Caco-2 (cell line): ENCODE results near the gene SPPL3. TPM values are rescaled to one million over a fixed set of nuclear protein-coding genes. Genes with fewer than 3 reads are reported as not detected.

ENCODE experiments used
- BruUV-seq: library from RNA; stranded (reverse); fragments of 400-500 nt; replicated peaks from 2 replicates; lab custom pipeline; 2021; lab: Mats Ljungman, UMichigan
- CTCF ChIA-PET: fragments of 300-600 bp; sonication (Branson Sonifier 250); formaldehyde crosslinking; loops from one replicate; lab custom pipeline; 2022; ENCODE audit warnings: antibody characterized with exemption; lab: Charles Lee
- POLR2A ChIA-PET: fragments of 300-600 bp; sonication (Branson Sonifier 250); formaldehyde crosslinking; loops from one replicate; lab custom pipeline; 2022; ENCODE audit warnings: antibody characterized with exemption; lab: Charles Lee
- DNase-seq, 2 experiments: peaks; one replicate each; pipeline versions ENCODE4 v3.0.0 to v3.0.0-alpha.2; 2020 to 2022
- H3K27me3 ChIP-seq: replicated peaks from 2 replicates; pipeline ENCODE4 v1.6.0; 2011; ENCODE audit warnings: low read length; ENCODE audit not compliant: control insufficient read depth, insufficient read depth
- H3K36me3 ChIP-seq: 2 replicates; pipeline ENCODE4 v1.5.1; 2011; ENCODE audit warnings: low read length; ENCODE audit not compliant: control insufficient read depth, insufficient read depth
- H3K4me1 ChIP-seq: fragments of 250-450 bp; sonication (Bioruptor Pico); 2 replicates; pipeline ENCODE4 v1.5.1; 2020; ENCODE audit warnings: mild to moderate bottlenecking
- H3K4me3 ChIP-seq: 2 replicates; pipeline ENCODE4 v1.5.1; 2011; ENCODE audit warnings: low read depth, mild to moderate bottlenecking, control low read depth, low read length
- H3K9me3 ChIP-seq: fragments of 250-450 bp; sonication (Bioruptor Pico); 2 replicates; pipeline ENCODE4 v1.5.1; 2020; ENCODE audit warnings: mild to moderate bottlenecking, moderate library complexity
- H3K27ac Mint-ChIP-seq: one replicate; pipeline ENCODE4 v1.8.0; 2022; ENCODE audit warnings: mixed read lengths; ENCODE audit not compliant: unreplicated experiment
- H3K27me3 Mint-ChIP-seq: one replicate; pipeline ENCODE4 v1.8.0; 2022; ENCODE audit warnings: mixed read lengths; ENCODE audit not compliant: insufficient read depth, unreplicated experiment
- H3K36me3 Mint-ChIP-seq: one replicate; pipeline ENCODE4 v1.8.0; 2022; ENCODE audit warnings: mild to moderate bottlenecking, mixed read lengths; ENCODE audit not compliant: insufficient read depth, unreplicated experiment
- H3K4me1 Mint-ChIP-seq: one replicate; pipeline ENCODE4 v1.8.0; 2022; ENCODE audit warnings: low read depth, mixed read lengths; ENCODE audit not compliant: unreplicated experiment
- H3K4me3 Mint-ChIP-seq: one replicate; pipeline ENCODE4 v1.8.0; 2022; ENCODE audit warnings: mild to moderate bottlenecking, moderate library complexity, mixed read lengths; ENCODE audit not compliant: unreplicated experiment
- H3K9me3 Mint-ChIP-seq: one replicate; pipeline ENCODE4 v1.8.0; 2022; ENCODE audit warnings: mixed read lengths; ENCODE audit not compliant: unreplicated experiment
- CTCF ChIP-seq, 2 experiments: fragments of 200-600 bp in 1 of 2; IDR thresholded peaks; 1 replicate in 1 of 2; 2 replicates in 1 of 2; pipeline versions ENCODE4 v1.5.1 to v1.8.0; 2011 to 2022; ENCODE audit warnings: antibody characterized with exemption in 1 of 2, control low read depth in 1 of 2, inconsistent platforms in 1 of 2, low read depth in 1 of 2, low read length in 1 of 2, mild to moderate bottlenecking in 1 of 2, moderate library complexity in 1 of 2; ENCODE audit not compliant: insufficient read depth in 1 of 2, severe bottlenecking in 1 of 2, unreplicated experiment in 1 of 2
- intact Hi-C: fragments of 100-400 bp; cut with micrococcal nuclease; formaldehyde crosslinking; loops from one replicate; pipeline ENCODE4 v1.10.0; 2022; ENCODE audit not compliant: unreplicated experiment
- total RNA-seq: library from RNA; stranded (reverse); gene quantifications from 2 replicates; pipeline ENCODE4 v1.2.3, GENCODE V29; 2022

Gene SPPL3
- total RNA-seq, 1 experiment from 2014 or later = 63.4 TPM

- TF ChIP-seq CTCF (IDR thresholded peaks at IDR 0.05; ENCODE audit: insufficient read depth in 1 of 2, low read depth in 1 of 2, low read length in 1 of 2, severe bottlenecking in 1 of 2, unreplicated experiment in 1 of 2) = no peak
- H3K4me1 Mint-ChIP-seq = peaks cover 16% of the 10 kb centered on the region
- Histone ChIP-seq H3K36me3 (no peaks in the 10 kb centered on the region), H3K9me3 (no peaks in the 10 kb centered on the region), H3K27me3 (no peaks in the 10 kb centered on the region), H3K4me3 (no peak overlapping the region), H3K4me1 (peaks cover 35% of the 10 kb centered on the region)
- peaks cover 2% of the 10 kb centered on the region for H3K36me3 Mint-ChIP-seq
- no peak for DNase-seq
- H3K4me3 Mint-ChIP-seq = no peak overlapping the region
- ChIA-PET POLR2A (interaction anchor here (0.5 to 1.0 kb wide), 3 partner anchors 11 to 358 kb away, joined by 3 to 14 read pairs (median 5); partner anchors contain the start of gene POP5), CTCF (interaction anchor here (0.6 to 1.5 kb wide), 6 partner anchors 17 to 1324 kb away, joined by 3 to 5 read pairs (median 4); no protein-coding TSS in a partner anchor)
- no peak overlapping the region for H3K27ac Mint-ChIP-seq
- BruUV-seq = no TSS peak
- intact Hi-C loops = no loop called here
- H3K9me3 Mint-ChIP-seq = no peaks in the 10 kb centered on the region
- H3K27me3 Mint-ChIP-seq = no peaks in the 10 kb centered on the region
Observed at GRCh38 chr12:120939523-120939922, 35.4 kb upstream of the SPPL3 start.

GRCh38 chr12:120938496-120938895 lies 34.3 kb upstream of the SPPL3 start:
- intact Hi-C loops = no loop called here
- H3K36me3 Mint-ChIP-seq = no peaks in the 10 kb centered on the region
- H3K4me1 Mint-ChIP-seq = peaks cover 14% of the 10 kb centered on the region
- no peak for TF ChIP-seq CTCF (IDR thresholded peaks at IDR 0.05; ENCODE audit: insufficient read depth in 1 of 2, low read depth in 1 of 2, low read length in 1 of 2, severe bottlenecking in 1 of 2, unreplicated experiment in 1 of 2)
- no TSS peak for BruUV-seq
- Histone ChIP-seq H3K36me3 (no peaks in the 10 kb centered on the region), H3K4me1 (peaks cover 33% of the 10 kb centered on the region), H3K27me3 (no peaks in the 10 kb centered on the region), H3K4me3 (no peak overlapping the region), H3K9me3 (no peaks in the 10 kb centered on the region)
- H3K4me3 Mint-ChIP-seq = no peak overlapping the region
- CTCF ChIA-PET = interaction anchor here (0.6 to 1.5 kb wide), 3 partner anchors 18 to 71 kb away, joined by 4 to 6 read pairs (median 5); no protein-coding TSS in a partner anchor
- POLR2A ChIA-PET = interaction anchor here (1.0 kb wide), 2 partner anchors 10 to 357 kb away, joined by 3 to 14 read pairs; partner anchors contain the start of gene POP5
- DNase-seq = no peak
- no peak overlapping the region for H3K27ac Mint-ChIP-seq
- no peaks in the 10 kb centered on the region for H3K27me3 Mint-ChIP-seq
- H3K9me3 Mint-ChIP-seq = no peaks in the 10 kb centered on the region

- intact Hi-C loops = loop anchor here (2.0 kb wide), 1 partner anchor 69 kb away; no protein-coding TSS in a partner anchor
- POLR2A ChIA-PET = no interaction called here
- peaks cover 33% of the 10 kb centered on the region for H3K4me1 ChIP-seq
- Mint-ChIP-seq H3K4me1 (peaks cover 21% of the 10 kb centered on the region), H3K9me3 (no peaks in the 10 kb centered on the region), H3K36me3 (no peaks in the 10 kb centered on the region), H3K4me3 (no peak overlapping the region), H3K27ac (no peak overlapping the region), H3K27me3 (no peaks in the 10 kb centered on the region)
- DNase-seq = no peak
- no peak overlapping the region for H3K4me3 ChIP-seq
- no peaks in the 10 kb centered on the region for H3K9me3 ChIP-seq
- no peak for TF ChIP-seq CTCF (IDR thresholded peaks at IDR 0.05; ENCODE audit: insufficient read depth in 1 of 2, low read depth in 1 of 2, low read length in 1 of 2, severe bottlenecking in 1 of 2, unreplicated experiment in 1 of 2)
- no peaks in the 10 kb centered on the region for H3K36me3 ChIP-seq
- no TSS peak for BruUV-seq
- H3K27me3 ChIP-seq = no peaks in the 10 kb centered on the region
- CTCF ChIA-PET = no interaction called here
Observed at GRCh38 chr12:120936197-120936596, 32.0 kb upstream of the SPPL3 start.
